DND-41 (cell line): ENCODE measurements around the gene ZMYND15.

Experiments used
- CTCF ChIP-seq: IDR thresholded peaks from 2 replicates; pipeline ENCODE4 v1.5.1; 2012; ENCODE audit warnings: borderline replicate concordance, low read length, moderate library complexity, mild to moderate bottlenecking; ENCODE audit not compliant: poor library complexity, severe bottlenecking; ENCODE audit errors: extremely low read depth
- EZH2 ChIP-seq: IDR thresholded peaks from 3 replicates; pipeline ENCODE4 v1.6.1; 2012; ENCODE audit warnings: borderline replicate concordance, low read depth, mild to moderate bottlenecking, moderate library complexity, low read length, inconsistent platforms; ENCODE audit not compliant: severe bottlenecking

GRCh38 chr17:4790705-4791088 lies 51.1 kb downstream of the ZMYND15 start:
- TF ChIP-seq CTCF (no peak), EZH2 (no peak)
